Transverse colon (tissue), 4 donors: Measurements from ENCODE around the gene GPATCH3. TPM values are rescaled to one million over a fixed set of nuclear protein-coding genes. Genes with fewer than 3 reads are reported as not detected.
A peak's percentile ranks its signal among the peaks of the same experiment; 100 is the strongest.
"Not testable (repeated sequence)": the region's sequence is repeated elsewhere in the genome, so short reads cannot be mapped to it uniquely, and the experiment has no call there.

ENCODE experiments used
- DNase-seq: peaks from one replicate; pipeline ENCODE4 v3.0.0-alpha.2; 2019
- H3K27ac ChIP-seq, 4 donors: fragments of 200-600 bp; sonication (generic); 2 replicates each; pipeline ENCODE4 v1.5.1; 2016 to 2018; ENCODE audit warnings: inconsistent platforms in 4 of 4
- H3K27me3 ChIP-seq: fragments of 200-600 bp; sonication (generic); 2 replicates; pipeline ENCODE4 v1.5.1; 2017; ENCODE audit warnings: inconsistent platforms
- H3K36me3 ChIP-seq, 4 donors: fragments of 200-600 bp; sonication (generic); 2 replicates each; pipeline ENCODE4 v1.5.1; 2017 to 2019; ENCODE audit warnings: inconsistent platforms in 4 of 4
- H3K4me1 ChIP-seq, 4 donors: fragments of 200-600 bp; sonication (generic); 2 replicates each; pipeline ENCODE4 v1.5.1; 2017 to 2020; ENCODE audit warnings: inconsistent platforms in 4 of 4
- H3K4me3 ChIP-seq, 4 donors: fragments of 200-600 bp; sonication (generic); 1 replicate in 1 of 4; 2 replicates in 3 of 4; pipeline versions ENCODE4 v1.5.1 to v1.6.1; 2017 to 2019; ENCODE audit warnings: inconsistent platforms in 4 of 4
- H3K9me3 ChIP-seq, 2 donors: fragments of 200-600 bp; sonication (generic); 2 replicates each; pipeline ENCODE4 v1.5.1; 2017 to 2019; ENCODE audit warnings: inconsistent platforms in 2 of 2
- CTCF ChIP-seq, 5 experiments: fragments of 200-600 bp in 3 of 5; fragments of 450-650 bp in 2 of 5; sonication (generic) in 3 of 5; IDR thresholded peaks; 1 replicate in 2 of 5; 2 replicates in 3 of 5; pipeline ENCODE4 v1.5.1; 2016 to 2017; ENCODE audit warnings: antibody characterized with exemption in 5 of 5, inconsistent platforms in 3 of 5, mild to moderate bottlenecking in 2 of 5, moderate library complexity in 1 of 5
- EP300 ChIP-seq: sonication (generic); formaldehyde crosslinking; IDR thresholded peaks from one replicate; pipeline ENCODE4 v1.6.1; 2017; ENCODE audit warnings: antibody characterized with exemption, low read depth
- POLR2A ChIP-seq: fragments of 450-650 bp; IDR thresholded peaks from one replicate; pipeline ENCODE4 v1.6.1; 2016; ENCODE audit warnings: antibody characterized with exemption, mild to moderate bottlenecking, moderate library complexity
- POLR2AphosphoS5 ChIP-seq, 3 donors: sonication (generic); formaldehyde crosslinking; IDR thresholded peaks; one replicate each; pipeline ENCODE4 v1.6.1; 2016; ENCODE audit warnings: antibody characterized with exemption in 3 of 3
- WGBS, 2 donors: methylation state at CpG; one replicate each; pipeline ENCODE4 v1.1.5; 2018; ENCODE audit warnings: low coverage in 1 of 2; 5-methylcytosine and 5-hydroxymethylcytosine counted together
- in situ Hi-C, 4 donors: fragments of 200-750 bp; cut with MboI; loops; one replicate each; pipeline versions ENCODE4 v1.15.0 to v1.15.1; 2017; ENCODE audit warnings: low sequenced_read_pairs in 3 of 4, low pct_ligation_motif_present in 1 of 4, low pct_unique_long_range_greater_than_20kb in 1 of 4
- intact Hi-C: fragments of 100-400 bp; cut with DNase I; formaldehyde crosslinking; loops from one replicate; pipeline ENCODE4 v1.15.1; 2023; ENCODE audit warnings: low total_unique reads
- total RNA-seq, 4 donors: library from RNA; depleted of rRNA; stranded (reverse); fragments of >200 nt; gene quantifications; one replicate each; pipeline ENCODE4 v1.1.0, GENCODE V29; 2016

The GPATCH3 gene
- total RNA-seq, 4 donors from 2014 or later: 3.2 to 35.9 (median 10.7) TPM

- intact Hi-C loops (loop anchor here (2.0 to 10.0 kb wide), 2 partner anchors 20 to 270 kb away; no protein-coding TSS in a partner anchor), in situ Hi-C loops (loop anchor here in 1 of 4 donors (25.0 kb wide), 1 partner anchor 288 kb away; no protein-coding TSS in a partner anchor)
- no peak overlapping the region for H3K27ac ChIP-seq
- no peak for DNase-seq
- H3K4me1 ChIP-seq: peaks cover 0 to 20% (median 6%) of the 10 kb centered on the region in 4 donors
- 82 to 100% methylated on average over 2 to 4 of the region's 4 CpGs for WGBS, 2 donors
- H3K36me3 ChIP-seq: peaks cover 0 to 4% (median 0%) of the 10 kb centered on the region in 4 donors
- TF ChIP-seq CTCF (IDR thresholded peaks at IDR 0.05) (no peak), POLR2AphosphoS5 (IDR thresholded peaks at IDR 0.05) (no peak), POLR2A (no peak), EP300 (no peak)
- no peaks in the 10 kb centered on the region for H3K27me3 ChIP-seq
- no peaks in the 10 kb centered on the region for H3K9me3 ChIP-seq
- no peak overlapping the region for H3K4me3 ChIP-seq
These were observed 25.4 kb downstream of the GPATCH3 start for GRCh38 chr1:26874896-26875295.

- H3K9me3 ChIP-seq, H3K4me1 ChIP-seq, H3K4me3 ChIP-seq, H3K36me3 ChIP-seq, in situ Hi-C loops, H3K27me3 ChIP-seq, H3K27ac ChIP-seq, DNase-seq: not testable (repeated sequence)
- 68 to 78% methylated on average over 2 of the region's 2 CpGs for WGBS, 2 donors
- intact Hi-C loops: loop anchor here (10.0 kb wide), 1 partner anchor 268 kb away; no protein-coding TSS in a partner anchor
These were observed 27.2 kb downstream of the GPATCH3 start for GRCh38 chr1:26873097-26873496.

- no peaks in the 10 kb centered on the region for H3K36me3 ChIP-seq
- intact Hi-C loops: loop anchor here (5.0 to 10.0 kb wide), 2 partner anchors 140 to 1033 kb away; no protein-coding TSS in a partner anchor
These were observed 35.4 kb downstream of the GPATCH3 start for GRCh38 chr1:26864610-26865480.

GRCh38 chr1:26863685-26864077 lies 36.6 kb downstream of the GPATCH3 start:
- 63% methylated on average over 17 of the region's 20 CpGs; no CpG with 5 or more reads in 1 of the 2 donors for WGBS, 2 donors
- H3K4me1 ChIP-seq: peaks cover 4 to 36% (median 17%) of the 10 kb centered on the region in 4 donors
- H3K27me3 ChIP-seq: no peaks in the 10 kb centered on the region
- H3K36me3 ChIP-seq: no peaks in the 10 kb centered on the region
- H3K27ac ChIP-seq: peak overlapping the region; percentile 95 to 98 (median 97)
- no peak for DNase-seq
- TF ChIP-seq EP300 (no peak), POLR2A (no peak), POLR2AphosphoS5 (IDR thresholded peaks at IDR 0.05) (no peak), CTCF (IDR thresholded peaks at IDR 0.05) (no peak)
- peak overlapping the region; percentile 10 to 76 (median 54) for H3K4me3 ChIP-seq
- in situ Hi-C loops: loop anchor here in 1 of 4 donors (5.0 kb wide), 1 partner anchor 51 kb away; no protein-coding TSS in a partner anchor
- intact Hi-C loops: loop anchor here (10.0 kb wide), 1 partner anchor 139 kb away; no protein-coding TSS in a partner anchor
- H3K9me3 ChIP-seq: no peaks in the 10 kb centered on the region

More at GRCh38 chr1:26864610-26865480, 35.4 kb downstream of the GPATCH3 start:
- H3K9me3 ChIP-seq: no peaks in the 10 kb centered on the region
- WGBS, 2 donors: 0% methylated on average over 3 to 37 of the region's 75 CpGs
- peaks cover 4 to 36% (median 17%) of the 10 kb centered on the region in 4 donors for H3K4me1 ChIP-seq
- peak overlapping the region; percentile 50 to 76 (median 54) for H3K4me3 ChIP-seq
- in situ Hi-C loops: loop anchor here in 1 of 4 donors (5.0 kb wide), 1 partner anchor 53 kb away; no protein-coding TSS in a partner anchor
- no peak for TF ChIP-seq EP300
- peak; percentile 92 for TF ChIP-seq POLR2A
- peak in 2 of 5 experiments; percentile 7 to 10 for TF ChIP-seq CTCF (IDR thresholded peaks at IDR 0.05)
- peak; percentile 91 to 95 (median 94) for TF ChIP-seq POLR2AphosphoS5 (IDR thresholded peaks at IDR 0.05)
- DNase-seq: peak; percentile 98
- H3K27ac ChIP-seq: peak overlapping the region; percentile 95 to 98 (median 97)
- no peaks in the 10 kb centered on the region for H3K27me3 ChIP-seq
